Upper lobe of left lung (tissue), 4 donors: ENCODE measurements around the gene CDH13.

Experiments
- CTCF ChIP-seq, 6 experiments: fragments of 450-650 bp in 4 of 6; fragments of 200-600 bp in 2 of 6; sonication (generic) in 2 of 6; IDR thresholded peaks; one replicate each; pipeline ENCODE4 v1.5.1; 2016 to 2019; ENCODE audit warnings: antibody characterized with exemption in 6 of 6
- POLR2A ChIP-seq, 4 donors: fragments of 450-650 bp; IDR thresholded peaks; one replicate each; pipeline ENCODE4 v1.5.1; 2016 to 2017; ENCODE audit warnings: antibody characterized with exemption in 4 of 4, mild to moderate bottlenecking in 2 of 4
- POLR2AphosphoS5 ChIP-seq, 2 donors: sonication (generic); formaldehyde crosslinking; IDR thresholded peaks; one replicate each; pipeline ENCODE4 v1.5.1; 2017; ENCODE audit warnings: antibody characterized with exemption in 2 of 2

GRCh38 chr16:83343935-83344366, 717.2 kb downstream of the CDH13 start:
- TF ChIP-seq POLR2AphosphoS5 (IDR thresholded peaks at IDR 0.05) (no peak), CTCF (IDR thresholded peaks at IDR 0.05) (no peak), POLR2A (IDR thresholded peaks at IDR 0.05) (no peak)
